Astrocyte of the cerebellum (primary cell): ENCODE data around the gene ADCY3.

Experiments
- DNase-seq: peaks from one replicate; pipeline ENCODE4 v3.0.0-alpha.2; 2011; ENCODE audit warnings: low read depth
- H3K4me3 ChIP-seq: 2 replicates; pipeline ENCODE4 v1.5.1; 2011; ENCODE audit warnings: mild to moderate bottlenecking, low read depth, low read length, moderate library complexity
- in situ Hi-C: cut with HindIII; loops from 2 replicates; pipeline ENCODE4 v1.10.0; 2017; ENCODE audit warnings: low sequenced_read_pairs
- TF ChIP-seq, protein P1 (sequence below): IDR thresholded peaks from 2 replicates; pipeline ENCODE4 v1.5.1; 2012; ENCODE audit warnings: low read length, low read depth, moderate library complexity, mild to moderate bottlenecking; ENCODE audit errors: missing control alignments

ADCY3 gene

DNA sequence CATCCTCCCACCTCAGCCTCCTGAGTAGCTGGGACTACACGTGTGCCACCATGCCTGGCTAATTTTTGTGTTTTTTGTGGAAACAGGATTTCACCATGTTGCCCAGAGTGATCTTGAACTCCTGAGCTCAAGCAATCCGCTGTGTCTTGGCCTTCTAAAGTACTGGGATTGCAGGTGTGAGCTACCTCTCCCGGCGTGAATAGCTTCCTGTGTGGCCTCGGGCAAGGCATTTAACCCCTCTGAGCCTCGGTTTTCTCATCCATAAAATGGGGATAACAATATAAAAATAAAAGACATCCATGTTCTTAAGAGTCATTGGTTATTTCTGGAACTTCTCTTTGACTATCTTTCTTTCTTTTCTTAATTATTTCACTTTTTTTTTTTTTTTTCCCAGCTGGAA, 19.3 kb upstream of the ADCY3 start:
- TF ChIP-seq, protein P1, sequence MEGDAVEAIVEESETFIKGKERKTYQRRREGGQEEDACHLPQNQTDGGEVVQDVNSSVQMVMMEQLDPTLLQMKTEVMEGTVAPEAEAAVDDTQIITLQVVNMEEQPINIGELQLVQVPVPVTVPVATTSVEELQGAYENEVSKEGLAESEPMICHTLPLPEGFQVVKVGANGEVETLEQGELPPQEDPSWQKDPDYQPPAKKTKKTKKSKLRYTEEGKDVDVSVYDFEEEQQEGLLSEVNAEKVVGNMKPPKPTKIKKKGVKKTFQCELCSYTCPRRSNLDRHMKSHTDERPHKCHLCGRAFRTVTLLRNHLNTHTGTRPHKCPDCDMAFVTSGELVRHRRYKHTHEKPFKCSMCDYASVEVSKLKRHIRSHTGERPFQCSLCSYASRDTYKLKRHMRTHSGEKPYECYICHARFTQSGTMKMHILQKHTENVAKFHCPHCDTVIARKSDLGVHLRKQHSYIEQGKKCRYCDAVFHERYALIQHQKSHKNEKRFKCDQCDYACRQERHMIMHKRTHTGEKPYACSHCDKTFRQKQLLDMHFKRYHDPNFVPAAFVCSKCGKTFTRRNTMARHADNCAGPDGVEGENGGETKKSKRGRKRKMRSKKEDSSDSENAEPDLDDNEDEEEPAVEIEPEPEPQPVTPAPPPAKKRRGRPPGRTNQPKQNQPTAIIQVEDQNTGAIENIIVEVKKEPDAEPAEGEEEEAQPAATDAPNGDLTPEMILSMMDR: no peak
- in situ Hi-C loops: no loop called here
- DNase-seq: no peak
- H3K4me3 ChIP-seq: no peak overlapping the region

DNA sequence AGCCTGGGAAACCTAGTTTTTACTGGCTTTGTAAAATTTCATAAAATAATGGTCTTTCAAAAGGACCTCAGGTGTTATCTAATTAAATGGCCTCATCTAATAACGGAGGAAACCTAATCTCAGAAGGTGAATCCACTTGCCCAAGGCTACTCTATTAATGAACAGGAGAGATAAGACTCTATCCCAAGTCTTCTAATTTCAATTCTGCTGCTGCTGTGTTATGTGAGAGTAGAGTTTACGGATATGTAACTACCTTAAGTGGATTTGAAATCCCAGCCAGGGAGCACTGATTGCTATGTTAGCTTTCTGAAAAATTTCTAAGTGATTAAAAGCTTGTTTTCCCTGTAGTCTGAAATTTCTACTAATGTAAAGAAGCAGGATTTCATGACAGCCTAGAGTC, 17.2 kb upstream of the ADCY3 start:
- no peak for DNase-seq
- in situ Hi-C loops: no loop called here
- TF ChIP-seq, protein P1: no peak
- no peak overlapping the region for H3K4me3 ChIP-seq

DNA sequence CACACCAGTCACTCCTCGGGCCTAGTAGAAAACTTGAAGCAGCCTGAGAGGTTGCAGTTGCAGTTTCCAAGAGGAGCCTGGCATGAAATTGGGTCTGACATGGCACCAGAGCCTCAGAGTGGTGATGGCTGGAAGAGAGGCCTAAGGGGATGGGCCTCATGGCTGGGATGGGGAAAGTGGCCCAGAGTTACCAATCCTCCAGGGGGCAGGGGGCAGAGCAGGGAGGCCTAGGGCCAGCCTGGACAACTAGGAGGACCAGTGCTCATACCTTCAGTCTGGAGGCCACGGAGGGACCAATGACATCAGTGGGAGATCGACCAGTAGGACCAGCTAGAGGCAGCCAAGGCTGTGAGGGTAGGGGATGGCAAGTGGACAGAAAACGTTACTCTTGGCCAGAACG, 15.1 kb upstream of the ADCY3 start:
- in situ Hi-C loops: no loop called here
- TF ChIP-seq, protein P1: no peak
- no peak overlapping the region for H3K4me3 ChIP-seq
- no peak for DNase-seq

DNA sequence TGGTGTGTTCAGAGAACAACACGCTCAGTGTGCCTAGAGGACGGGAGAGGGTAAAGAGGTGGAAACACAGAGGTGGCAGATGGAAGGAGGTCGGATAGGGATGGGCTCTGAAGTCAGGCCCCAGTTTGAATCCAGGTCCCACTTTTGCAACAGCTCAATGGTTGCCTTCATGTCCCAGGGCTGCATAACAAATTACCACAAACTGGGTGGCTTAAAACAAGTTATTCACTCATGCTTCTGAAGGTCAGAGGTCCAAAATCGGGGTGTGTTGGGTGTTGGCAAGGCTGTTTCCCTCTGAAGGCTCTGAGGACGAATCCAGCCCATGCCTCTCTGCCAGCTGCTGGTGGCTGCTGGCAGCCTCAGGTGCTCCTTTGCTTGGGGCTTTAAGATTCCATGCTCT, 12.7 kb upstream of the ADCY3 start:
- in situ Hi-C loops: loop anchor here (5.0 kb wide), 1 partner anchor 50 kb away; no protein-coding TSS in a partner anchor
- TF ChIP-seq, protein P1: no peak
- no peak overlapping the region for H3K4me3 ChIP-seq
- DNase-seq: no peak

DNA sequence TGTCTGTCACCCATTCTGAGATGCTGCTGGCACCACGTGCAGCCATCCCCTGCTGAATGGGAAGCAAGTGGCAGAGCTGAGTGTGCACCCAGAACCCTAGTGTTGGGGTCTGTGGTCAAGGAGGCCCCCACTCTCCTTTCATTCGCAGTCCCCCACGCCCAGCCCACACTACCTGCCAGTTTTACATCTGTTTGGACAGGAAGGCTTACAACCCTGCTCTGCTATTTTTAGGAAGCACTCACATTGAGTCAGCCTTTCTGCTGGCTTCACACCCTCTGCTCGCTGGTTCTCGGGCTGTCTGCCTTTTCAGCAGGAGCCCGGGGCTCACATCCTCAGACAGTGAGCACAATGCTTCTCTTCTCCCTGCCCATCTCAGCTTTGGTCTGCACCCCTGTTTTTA, 10.7 kb upstream of the ADCY3 start:
- no peak for DNase-seq

DNA sequence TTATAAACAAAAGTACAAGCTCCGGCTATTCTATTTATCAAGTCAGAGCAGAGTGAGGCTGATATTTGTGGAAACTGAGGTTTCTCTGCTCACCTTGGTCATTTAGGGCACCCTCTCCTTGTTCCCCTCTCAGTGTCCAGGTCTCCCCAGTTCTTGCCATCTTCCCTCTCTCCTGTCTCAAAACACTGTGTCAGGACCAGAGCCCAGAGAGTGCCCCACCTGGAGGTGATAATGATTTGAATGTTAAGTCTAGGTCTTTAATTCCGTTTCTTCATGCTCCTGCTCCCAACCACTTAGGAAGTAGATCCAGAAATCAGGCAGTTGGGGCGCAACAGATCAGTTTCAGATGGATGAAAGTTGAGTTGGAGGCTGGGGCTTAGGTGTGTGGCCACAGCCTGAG, 9.2 kb upstream of the ADCY3 start:
- DNase-seq: no peak
- in situ Hi-C loops: no loop called here
- TF ChIP-seq, protein P1: peak; percentile 24
- no peak overlapping the region for H3K4me3 ChIP-seq

More for the DNA sequence above, 10.7 kb upstream of the ADCY3 start:
- in situ Hi-C loops: loop anchor here (5.0 kb wide), 1 partner anchor 48 kb away; no protein-coding TSS in a partner anchor
- no peak overlapping the region for H3K4me3 ChIP-seq
- TF ChIP-seq, protein P1: no peak

DNA sequence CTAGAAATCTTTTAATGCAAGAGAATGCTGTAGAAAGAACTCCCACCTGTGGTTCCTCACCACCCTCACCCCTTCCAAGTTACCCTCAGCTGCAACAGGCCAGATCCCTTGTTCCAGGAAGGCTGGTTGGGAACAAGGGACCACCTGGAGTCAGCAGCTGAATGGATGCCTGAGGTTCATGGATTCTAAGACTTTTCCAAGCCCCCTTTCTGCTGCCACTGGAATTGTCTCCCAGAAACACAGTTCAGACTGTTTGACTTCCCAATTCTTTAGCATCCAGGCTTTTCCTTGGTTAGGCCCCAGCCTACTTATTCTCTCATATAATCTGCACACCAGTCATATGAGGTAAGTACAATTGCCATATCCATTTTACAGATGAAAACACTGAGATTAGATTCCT, 8.0 kb upstream of the ADCY3 start:
- no peak for DNase-seq
- H3K4me3 ChIP-seq: no peak overlapping the region
- TF ChIP-seq, protein P1: no peak
- in situ Hi-C loops: no loop called here
